Activated CD8-positive, alpha-beta memory T cell treated with anti-CD3 and anti-CD28 coated beads for 48 hours (primary cell): ENCODE data around the gene NRXN3.

ENCODE experiments used
- DNase-seq, 3 experiments: peaks; one replicate each; pipeline ENCODE4 v3.0.0-alpha.2; 2020; ENCODE audit warnings: low read depth in 2 of 3, low spot score in 2 of 3

Gene NRXN3

DNA sequence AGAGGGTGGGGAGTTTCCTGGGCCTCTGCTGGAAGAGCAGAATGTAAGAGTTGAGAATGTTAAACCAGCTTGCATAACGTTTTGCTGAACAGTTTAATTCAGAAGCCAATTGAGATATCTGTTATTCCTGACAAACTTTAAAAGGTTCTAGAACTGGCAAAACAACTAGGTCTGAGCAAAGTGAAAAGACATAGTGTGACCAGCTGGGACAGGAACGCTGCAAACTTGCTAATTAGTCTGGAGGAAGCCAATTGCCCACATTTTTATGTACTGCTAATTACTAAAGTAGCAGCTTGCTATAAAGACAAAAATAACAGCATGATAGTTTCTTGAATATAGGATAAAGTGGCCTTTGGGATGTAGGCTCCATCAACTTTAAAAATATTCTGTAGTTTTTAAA lies 704.9 kb downstream of the NRXN3 start:
- DNase-seq, result no peak

- DNase-seq, result no peak
Observed at GRCh38 chr14:78885884-78886283, 715.7 kb downstream of the NRXN3 start.

GRCh38 chr14:78897443-78897842 lies 727.3 kb downstream of the NRXN3 start:
- DNase-seq, result no peak

GRCh38 chr14:78902010-78902623 lies 731.9 kb downstream of the NRXN3 start:
- DNase-seq, result no peak

DNA sequence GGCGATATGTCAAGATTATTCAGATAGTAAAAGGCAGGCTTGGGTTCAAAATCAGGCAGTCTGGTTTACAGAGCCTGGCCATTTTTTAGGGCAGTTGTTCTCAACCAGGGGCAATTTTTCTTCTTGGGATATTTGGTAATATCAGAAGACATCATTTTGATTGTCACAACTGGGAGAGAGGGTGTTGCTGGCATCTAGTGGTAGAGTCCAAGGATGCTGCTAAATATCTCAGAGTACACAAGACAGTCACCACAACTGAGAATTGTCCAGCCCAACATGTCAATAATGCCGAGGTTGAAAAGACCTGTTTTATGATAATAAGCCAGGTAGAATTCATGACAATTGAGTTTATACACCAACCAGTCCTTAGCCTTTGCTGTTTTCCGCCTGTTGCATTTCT lies 733.9 kb downstream of the NRXN3 start:
- no peak for DNase-seq

DNA sequence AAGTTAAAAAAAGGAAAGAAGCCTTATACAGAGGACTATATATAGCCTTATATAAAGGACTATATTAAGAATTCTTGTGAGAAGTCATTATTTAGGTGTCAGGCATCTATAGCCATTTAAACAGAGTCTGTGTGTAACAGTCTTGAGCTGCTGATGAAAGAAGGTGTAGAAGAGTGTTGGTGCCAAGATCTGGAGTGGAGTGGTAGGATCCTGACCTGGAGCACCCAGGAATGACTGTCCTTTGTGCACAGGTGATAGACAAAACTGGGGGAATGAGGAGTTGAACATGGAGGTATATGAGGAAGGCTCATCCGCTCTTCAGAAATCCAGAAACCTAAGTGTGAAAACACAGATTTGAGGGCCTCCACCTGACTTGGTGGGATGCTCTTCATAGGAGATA lies 747.3 kb downstream of the NRXN3 start:
- DNase-seq, result no peak

DNA sequence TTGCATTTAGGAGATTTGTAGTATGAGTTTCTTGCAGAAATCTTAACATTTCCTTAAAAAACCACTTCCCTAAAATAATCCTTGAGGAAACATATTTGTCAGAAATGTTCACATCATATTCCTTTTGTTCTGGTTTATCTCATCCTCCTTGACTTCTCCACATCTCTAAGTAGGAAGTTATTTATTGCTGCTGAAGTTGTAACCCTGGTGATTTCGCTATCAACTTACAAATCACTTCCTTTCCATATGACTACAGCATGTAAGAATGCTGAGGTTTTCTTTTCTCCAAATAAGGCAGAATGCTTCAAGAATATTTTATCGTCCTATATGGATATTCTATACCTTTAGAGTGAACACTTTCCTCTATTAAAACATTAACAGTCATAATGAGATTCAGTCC lies 751.7 kb downstream of the NRXN3 start:
- no peak for DNase-seq

GRCh38 chr14:78927261-78927660 lies 757.1 kb downstream of the NRXN3 start:
- no peak for DNase-seq

GRCh38 chr14:78933166-78933565 lies 763.0 kb downstream of the NRXN3 start:
- no peak for DNase-seq

DNA sequence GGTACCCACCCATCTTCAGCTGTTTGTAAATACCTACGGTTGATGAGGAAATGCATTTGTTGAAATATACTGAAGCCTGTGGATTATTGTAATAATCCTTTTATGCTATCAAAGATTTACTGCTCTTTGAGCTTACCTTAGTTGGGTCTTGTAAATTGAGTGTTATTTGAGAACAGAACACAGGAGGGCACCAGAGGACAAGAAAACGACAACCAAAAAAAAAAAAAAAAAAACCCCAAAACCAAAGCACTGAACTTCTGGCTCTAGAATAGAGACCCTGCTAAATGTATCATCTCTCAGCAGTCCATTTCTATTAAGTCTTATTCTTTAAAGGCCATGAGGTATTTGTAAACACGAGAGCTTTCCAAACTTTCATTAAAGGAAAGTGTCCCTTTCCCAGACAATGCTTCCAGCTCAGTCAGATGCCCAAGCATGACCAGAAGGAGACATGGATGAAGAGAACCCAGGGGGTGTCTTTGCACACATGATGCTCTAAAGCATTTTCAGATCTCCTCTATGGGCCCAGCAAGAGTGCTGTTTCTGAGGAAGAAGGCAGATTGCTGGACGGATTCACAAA lies 763.9 kb downstream of the NRXN3 start:
- no peak for DNase-seq

DNA sequence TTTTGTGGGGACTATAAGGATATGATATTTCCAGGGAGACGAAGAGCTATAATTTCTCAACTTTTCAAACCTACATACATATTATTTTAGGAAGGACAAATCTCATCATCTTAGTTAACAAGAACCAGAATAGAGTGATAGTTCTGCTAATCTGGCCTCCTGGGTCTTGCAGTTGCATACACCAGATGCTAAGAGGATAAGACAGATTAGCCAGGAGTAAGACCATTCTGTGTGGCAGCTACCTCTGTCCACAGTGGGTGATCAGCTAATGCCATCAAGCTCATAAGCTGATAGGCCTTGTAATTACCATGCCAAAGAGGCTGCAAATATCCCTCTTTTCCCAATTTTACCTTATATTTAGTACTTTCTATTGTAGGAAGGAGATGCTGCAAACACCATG lies 776.8 kb downstream of the NRXN3 start:
- no peak for DNase-seq

- DNase-seq, result no peak
Observed at GRCh38 chr14:78947681-78948080, 777.5 kb downstream of the NRXN3 start.

GRCh38 chr14:78950649-78951048 lies 780.5 kb downstream of the NRXN3 start:
- DNase-seq, result no peak

DNA sequence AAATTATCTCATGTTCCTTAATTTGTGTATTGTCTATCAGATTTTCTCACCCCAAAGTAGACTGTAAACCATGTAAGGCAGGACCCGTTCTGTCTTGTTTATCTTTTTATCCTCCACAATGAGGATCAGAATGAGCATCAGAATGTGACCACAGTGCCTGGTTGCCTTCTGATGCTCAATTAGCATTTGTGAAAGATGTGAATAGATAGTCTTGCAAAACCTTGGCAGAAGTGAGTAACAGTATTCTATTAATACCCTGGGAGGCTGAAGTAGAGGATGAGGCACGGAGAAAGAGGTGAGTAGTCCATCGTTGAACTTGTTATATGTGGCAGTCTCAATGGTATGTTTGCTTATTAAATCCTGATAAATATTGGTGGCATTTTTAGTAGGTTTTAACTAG lies 781.4 kb downstream of the NRXN3 start:
- DNase-seq, result no peak

GRCh38 chr14:78959674-78960264 lies 789.6 kb downstream of the NRXN3 start:
- DNase-seq, result peak; percentile 1 to 21 (median 8)

DNA sequence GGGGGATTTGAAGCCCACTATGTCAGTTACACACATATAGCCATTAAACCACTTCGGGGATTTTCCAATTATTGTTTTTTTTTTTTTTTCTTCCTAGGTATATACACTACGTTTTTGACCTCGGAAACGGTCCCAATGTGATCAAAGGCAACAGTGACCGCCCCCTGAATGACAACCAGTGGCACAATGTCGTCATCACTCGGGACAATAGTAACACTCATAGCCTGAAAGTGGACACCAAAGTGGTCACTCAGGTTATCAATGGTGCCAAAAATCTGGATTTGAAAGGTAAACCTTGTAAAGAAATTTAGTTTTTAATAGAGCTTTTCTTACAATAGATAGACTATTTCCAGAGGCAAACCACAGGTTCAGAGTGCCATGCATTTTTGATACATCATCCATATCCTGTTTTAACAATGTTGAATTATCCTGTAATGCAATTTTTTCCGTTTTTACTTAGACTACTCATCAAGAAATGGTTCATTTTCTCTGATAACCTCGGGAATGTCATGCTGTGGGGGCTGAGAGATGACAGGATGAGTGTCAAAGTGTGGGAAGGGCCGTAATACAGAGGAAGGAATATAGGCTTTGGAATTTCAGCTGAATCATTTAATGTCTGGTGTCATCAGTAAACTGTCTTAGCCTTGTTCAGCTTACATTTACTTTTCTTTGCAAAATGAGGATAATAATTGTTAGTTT lies 797.1 kb downstream of the NRXN3 start:
- no peak for DNase-seq

DNA sequence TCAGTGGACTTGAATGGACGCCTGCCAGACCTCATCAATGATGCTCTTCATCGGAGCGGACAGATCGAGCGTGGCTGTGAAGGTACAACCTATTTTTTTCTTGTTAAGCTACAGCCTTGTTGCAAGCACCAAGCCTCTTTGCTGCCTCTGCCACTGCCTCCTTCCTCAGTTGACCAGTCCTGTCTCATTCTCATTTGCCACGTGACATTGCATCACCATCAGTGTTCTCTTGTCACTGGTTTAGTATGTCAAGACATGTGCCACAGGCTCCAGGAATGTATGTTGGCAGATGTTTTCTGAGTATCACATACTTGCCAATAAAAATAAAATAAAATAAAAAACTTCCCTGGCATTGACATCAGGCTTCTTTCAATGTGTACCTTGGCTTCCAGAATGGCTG lies 798.1 kb downstream of the NRXN3 start:
- DNase-seq, result no peak

- no peak for DNase-seq
Observed at GRCh38 chr14:78970677-78971076, 800.5 kb downstream of the NRXN3 start.

GRCh38 chr14:78972440-78972839 lies 802.3 kb downstream of the NRXN3 start:
- DNase-seq, result no peak

DNA sequence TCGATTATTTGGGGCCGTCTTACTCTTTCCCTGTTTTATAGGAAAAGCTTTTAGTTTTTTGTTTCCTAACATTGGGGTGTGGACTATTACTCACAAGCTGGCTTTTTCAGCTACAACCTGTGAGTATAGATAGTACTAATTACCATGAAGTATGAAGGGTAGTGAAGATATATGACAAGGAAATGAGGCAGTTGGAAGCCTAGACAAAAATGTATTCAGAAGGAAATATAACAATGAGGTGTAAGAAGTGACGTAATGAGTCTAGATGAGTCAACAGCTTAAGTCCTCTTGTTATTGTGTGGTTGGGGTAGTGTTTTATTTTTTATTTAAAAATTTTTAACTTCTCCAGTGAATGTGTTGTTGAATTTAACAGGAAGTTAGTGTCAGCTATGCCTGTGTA lies 804.5 kb downstream of the NRXN3 start:
- no peak for DNase-seq

DNA sequence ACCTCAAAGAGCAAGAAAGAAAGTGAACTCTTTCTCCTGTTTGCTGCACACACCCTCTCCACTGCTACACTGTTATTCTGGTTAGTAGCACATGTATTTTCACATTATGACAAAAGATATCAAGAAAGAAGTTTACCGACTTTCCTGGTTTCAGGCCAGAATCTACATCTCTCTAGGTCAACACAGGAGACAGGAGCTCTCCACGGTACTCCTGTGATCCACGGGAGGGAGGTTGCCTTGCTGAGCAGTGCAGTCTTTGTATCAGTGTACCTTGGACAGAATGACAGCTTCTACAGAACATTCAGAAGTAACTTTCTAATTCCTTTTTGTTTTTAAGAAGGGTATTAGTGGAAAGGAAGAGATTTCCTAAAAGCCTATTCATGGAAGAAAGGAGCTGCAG lies 805.6 kb downstream of the NRXN3 start:
- DNase-seq, result no peak

DNA sequence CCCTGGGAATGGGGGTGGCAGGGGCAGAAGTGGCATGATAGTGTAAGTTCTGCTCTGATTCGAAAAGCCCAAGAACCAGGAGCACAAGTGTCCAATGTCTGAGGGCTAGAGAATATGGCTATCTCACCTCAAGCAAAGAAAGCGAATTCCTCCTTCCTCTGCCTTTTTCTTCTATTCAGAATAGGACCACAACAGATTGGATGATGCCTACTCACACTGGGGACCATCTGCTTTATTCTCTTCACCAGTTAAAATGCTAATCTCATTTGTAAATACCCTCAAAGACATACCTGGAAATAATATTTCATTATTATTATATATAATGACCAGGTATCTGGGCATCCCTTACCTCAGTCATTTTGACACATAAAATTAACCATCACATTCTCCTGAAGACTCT lies 808.7 kb downstream of the NRXN3 start:
- DNase-seq, result no peak
